GM12864 (cell line): ENCODE data around the gene LBP.

Experiments used
- DNase-seq: peaks from one replicate; pipeline ENCODE4 v3.0.0-alpha.2; 2011; ENCODE audit warnings: low read depth
- H3K4me3 ChIP-seq: 2 replicates; pipeline ENCODE4 v1.5.1; 2011; ENCODE audit warnings: mild to moderate bottlenecking, low read depth, low read length, control low read depth
- TF ChIP-seq, protein P1 (sequence below): IDR thresholded peaks from 2 replicates; pipeline ENCODE4 v1.5.1; 2011; ENCODE audit warnings: low read depth, mild to moderate bottlenecking, moderate library complexity, low read length, control low read depth, inconsistent platforms; ENCODE audit errors: missing control alignments

The LBP gene

GRCh38 chr20:38317422-38317821, 28.9 kb upstream of the LBP start:
- DNase-seq, result no peak
- TF ChIP-seq, protein P1, sequence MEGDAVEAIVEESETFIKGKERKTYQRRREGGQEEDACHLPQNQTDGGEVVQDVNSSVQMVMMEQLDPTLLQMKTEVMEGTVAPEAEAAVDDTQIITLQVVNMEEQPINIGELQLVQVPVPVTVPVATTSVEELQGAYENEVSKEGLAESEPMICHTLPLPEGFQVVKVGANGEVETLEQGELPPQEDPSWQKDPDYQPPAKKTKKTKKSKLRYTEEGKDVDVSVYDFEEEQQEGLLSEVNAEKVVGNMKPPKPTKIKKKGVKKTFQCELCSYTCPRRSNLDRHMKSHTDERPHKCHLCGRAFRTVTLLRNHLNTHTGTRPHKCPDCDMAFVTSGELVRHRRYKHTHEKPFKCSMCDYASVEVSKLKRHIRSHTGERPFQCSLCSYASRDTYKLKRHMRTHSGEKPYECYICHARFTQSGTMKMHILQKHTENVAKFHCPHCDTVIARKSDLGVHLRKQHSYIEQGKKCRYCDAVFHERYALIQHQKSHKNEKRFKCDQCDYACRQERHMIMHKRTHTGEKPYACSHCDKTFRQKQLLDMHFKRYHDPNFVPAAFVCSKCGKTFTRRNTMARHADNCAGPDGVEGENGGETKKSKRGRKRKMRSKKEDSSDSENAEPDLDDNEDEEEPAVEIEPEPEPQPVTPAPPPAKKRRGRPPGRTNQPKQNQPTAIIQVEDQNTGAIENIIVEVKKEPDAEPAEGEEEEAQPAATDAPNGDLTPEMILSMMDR, result no peak

GRCh38 chr20:38320221-38320620, 26.1 kb upstream of the LBP start:
- TF ChIP-seq, protein P1, result no peak
- DNase-seq, result no peak
- no peak overlapping the region for H3K4me3 ChIP-seq

More at GRCh38 chr20:38317422-38317821, 28.9 kb upstream of the LBP start:
- no peak overlapping the region for H3K4me3 ChIP-seq

DNA sequence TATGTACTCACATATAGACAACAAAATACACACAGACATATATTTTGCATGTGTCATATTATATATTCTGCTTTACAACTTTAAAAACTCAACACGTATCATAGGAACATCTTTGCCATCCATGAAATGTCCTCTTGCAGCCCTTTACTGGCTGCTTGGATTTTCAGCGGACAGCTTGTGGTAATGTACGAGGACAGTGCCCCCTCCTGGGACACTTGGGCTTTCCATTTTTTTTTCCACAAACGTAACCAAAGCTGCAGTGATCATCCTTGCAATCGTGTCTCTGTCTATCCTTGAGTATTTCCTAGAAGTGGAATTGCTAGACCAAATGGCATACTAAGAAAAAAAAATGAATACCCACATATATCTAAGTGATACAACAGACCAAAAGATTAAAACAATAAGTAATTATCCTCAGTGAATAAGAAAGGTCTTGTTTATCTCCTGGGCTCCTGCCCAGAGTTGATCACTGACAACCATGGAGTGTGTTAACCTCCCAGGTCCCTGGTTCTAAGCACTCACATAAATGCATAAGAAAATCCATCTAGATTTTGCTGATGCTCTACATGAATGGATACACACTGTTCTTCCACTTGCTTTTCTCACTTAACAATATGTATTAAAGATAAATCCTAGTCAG, 24.2 kb upstream of the LBP start:
- no peak for DNase-seq
- TF ChIP-seq, protein P1, result peak; percentile 46
- no peak overlapping the region for H3K4me3 ChIP-seq

DNA sequence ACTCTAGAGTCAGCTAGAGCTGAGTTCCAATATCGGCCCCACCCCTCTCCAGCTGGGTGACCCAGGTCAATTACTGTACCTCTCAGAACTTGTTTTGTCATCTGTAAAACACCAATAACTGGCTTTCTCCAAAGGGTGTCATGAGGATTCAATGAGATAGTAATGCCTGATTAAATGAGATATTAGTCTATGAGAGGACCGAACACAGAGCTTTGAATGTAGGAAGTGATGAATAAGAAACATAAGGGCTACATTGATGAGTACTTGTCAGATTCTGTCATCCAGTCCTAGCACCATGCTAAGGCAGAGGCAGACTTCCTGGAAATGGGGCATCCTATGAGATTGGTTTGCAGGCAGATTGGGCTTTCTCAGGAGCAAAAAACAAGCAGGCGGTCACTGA, 22.1 kb upstream of the LBP start:
- H3K4me3 ChIP-seq, result no peak overlapping the region
- no peak for DNase-seq
- TF ChIP-seq, protein P1, result no peak

GRCh38 chr20:38325167-38325566, 21.1 kb upstream of the LBP start:
- no peak for DNase-seq
- H3K4me3 ChIP-seq, result no peak overlapping the region
- TF ChIP-seq, protein P1, result no peak

DNA sequence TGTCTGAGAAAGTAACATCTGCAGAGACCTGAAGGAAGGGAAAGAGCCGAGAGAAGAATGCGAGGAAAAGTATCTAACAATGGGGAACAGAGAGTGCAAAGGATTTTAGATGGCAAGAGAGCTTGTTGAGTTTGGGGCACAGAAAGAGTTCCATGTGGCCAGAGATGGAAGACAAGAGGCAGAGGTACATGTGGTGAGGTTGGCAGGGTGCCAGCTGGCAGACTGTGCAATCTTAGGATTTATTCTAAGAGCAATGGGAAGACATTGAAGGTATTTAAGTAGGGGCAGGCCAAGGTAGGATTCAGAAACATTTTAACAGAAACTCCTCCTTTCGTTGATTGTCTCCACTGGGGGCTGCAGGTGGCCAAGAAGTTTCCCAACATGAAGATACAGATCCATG, 20.4 kb upstream of the LBP start:
- TF ChIP-seq, protein P1, result no peak
- no peak for DNase-seq
- H3K4me3 ChIP-seq, result no peak overlapping the region

- TF ChIP-seq, protein P1, result no peak
- no peak overlapping the region for H3K4me3 ChIP-seq
- no peak for DNase-seq
Measured at GRCh38 chr20:38326309-38326708, 20.0 kb upstream of the LBP start.
